OCI-LY3 (cell line): ENCODE data around the gene LAMB4.

Experiments
- H2AFZ ChIP-seq: fragments of 200-600, 300-600 bp; shearing (Covaris generic); 2 replicates; pipeline ENCODE4 v1.6.0; 2014; ENCODE audit warnings: antibody characterized with exemption, low read depth, low read length
- H3K27ac ChIP-seq: fragments of 200-600, 300-600 bp; sonication (generic); 2 replicates; pipeline ENCODE4 v1.5.1; 2014; ENCODE audit warnings: mild to moderate bottlenecking, low read length, moderate library complexity, mixed read lengths
- H3K27me3 ChIP-seq: fragments of 200-600, 300-600 bp; sonication (generic); 2 replicates; pipeline ENCODE4 v1.6.1; 2014; ENCODE audit warnings: low read depth, low read length, mixed read lengths
- H3K36me3 ChIP-seq: fragments of 200-600, 300-600 bp; sonication (generic); replicated peaks from 2 replicates; pipeline ENCODE3; 2014; ENCODE audit warnings: low read depth, low read length, mixed read lengths
- H3K4me1 ChIP-seq: fragments of 300-600, 200-600 bp; sonication (generic); 2 replicates; pipeline ENCODE4 v1.6.1; 2014; ENCODE audit warnings: low read length, mixed read lengths
- H3K4me2 ChIP-seq: fragments of 200-600, 300-600 bp; sonication (generic); 2 replicates; pipeline ENCODE4 v1.6.1; 2014; ENCODE audit warnings: low read length, mixed read lengths
- H3K4me3 ChIP-seq: fragments of 300-600, 200-600 bp; sonication (generic); 2 replicates; pipeline ENCODE4 v1.5.1; 2014; ENCODE audit warnings: antibody characterized with exemption, mild to moderate bottlenecking, low read length, moderate library complexity
- H3K79me2 ChIP-seq: fragments of 300-600, 200-600 bp; shearing (Covaris generic); 2 replicates; pipeline ENCODE4 v1.6.1; 2014; ENCODE audit warnings: mild to moderate bottlenecking, low read length, mixed read lengths
- H3K9ac ChIP-seq: fragments of 300-600, 200-600 bp; shearing (Covaris generic); 2 replicates; pipeline ENCODE4 v1.6.0; 2014; ENCODE audit warnings: mild to moderate bottlenecking, low read length, moderate library complexity
- H3K9me3 ChIP-seq: fragments of 200-600, 300-600 bp; shearing (Covaris generic); 2 replicates; pipeline ENCODE4 v1.6.1; 2014; ENCODE audit warnings: low read length, mixed read lengths; ENCODE audit not compliant: insufficient read depth
- H4K20me1 ChIP-seq: fragments of 200-600, 300-600 bp; sonication (generic); 2 replicates; pipeline ENCODE4 v1.6.1; 2016; ENCODE audit warnings: low read length, mixed read lengths; ENCODE audit not compliant: insufficient read depth
- CTCF ChIP-seq: fragments of 200-600, 300-600 bp; sonication (generic); IDR thresholded peaks from 2 replicates; pipeline ENCODE4 v1.5.1; 2014; ENCODE audit warnings: antibody characterized with exemption, low read length, low read depth
- EZH2phosphoT487 ChIP-seq: fragments of 200-600 bp; shearing (Covaris generic); IDR thresholded peaks from 2 replicates; pipeline ENCODE4 v1.6.1; 2018; ENCODE audit warnings: antibody characterized with exemption, mixed run types, low read depth

The LAMB4 gene

GRCh38 chr7:108071551-108071950 is 58.6 kb downstream of the LAMB4 start:
- no peak overlapping the region for H3K27ac ChIP-seq
- no peaks in the 10 kb centered on the region for H3K36me3 ChIP-seq
- H3K27me3 ChIP-seq, result no peaks in the 10 kb centered on the region
- H3K79me2 ChIP-seq, result no peaks in the 10 kb centered on the region
- no peak overlapping the region for H2AFZ ChIP-seq
- no peak overlapping the region for H3K4me3 ChIP-seq
- H3K4me1 ChIP-seq, result no peaks in the 10 kb centered on the region
- no peak overlapping the region for H3K4me2 ChIP-seq
- no peaks in the 10 kb centered on the region for H4K20me1 ChIP-seq
- TF ChIP-seq EZH2phosphoT487 (no peak), CTCF (no peak)
- H3K9me3 ChIP-seq, result no peaks in the 10 kb centered on the region
- H3K9ac ChIP-seq, result no peak overlapping the region

GRCh38 chr7:108069646-108070045 is 60.5 kb downstream of the LAMB4 start:
- H3K9ac ChIP-seq, result no peak overlapping the region
- no peak for TF ChIP-seq CTCF
- no peak for TF ChIP-seq EZH2phosphoT487

DNA sequence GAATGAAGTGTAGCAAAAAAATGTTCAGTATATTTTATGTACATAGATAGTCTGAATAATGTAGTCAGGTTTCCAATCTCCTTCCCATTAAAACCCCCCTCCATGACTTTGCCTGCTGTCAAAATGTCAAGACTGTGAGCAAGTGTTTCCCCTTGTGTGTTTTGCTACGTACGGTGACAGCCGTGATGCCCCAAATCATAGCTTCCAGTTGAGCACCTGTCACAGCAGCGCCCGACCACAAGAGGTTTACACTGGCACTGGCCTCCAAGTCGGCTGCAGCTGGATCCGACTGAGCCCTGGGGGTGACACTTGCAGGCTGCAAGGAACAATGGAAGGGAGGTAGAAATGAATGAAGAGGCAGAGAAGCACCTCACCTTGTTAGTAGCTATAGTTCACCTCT is 62.3 kb downstream of the LAMB4 start:
- Histone ChIP-seq H3K36me3 (no peaks in the 10 kb centered on the region), H2AFZ (no peak overlapping the region), H3K27me3 (no peaks in the 10 kb centered on the region), H3K9ac (no peak overlapping the region), H3K27ac (no peak overlapping the region), H3K4me2 (no peak overlapping the region), H3K4me3 (no peak overlapping the region), H3K9me3 (no peaks in the 10 kb centered on the region), H4K20me1 (no peaks in the 10 kb centered on the region), H3K4me1 (no peaks in the 10 kb centered on the region), H3K79me2 (no peaks in the 10 kb centered on the region)
- TF ChIP-seq EZH2phosphoT487, result no peak
- TF ChIP-seq CTCF, result no peak

More at GRCh38 chr7:108069646-108070045, 60.5 kb downstream of the LAMB4 start:
- no peak overlapping the region for H3K4me3 ChIP-seq
- no peak overlapping the region for H3K4me2 ChIP-seq
- H3K27ac ChIP-seq, result no peak overlapping the region
- no peaks in the 10 kb centered on the region for H3K27me3 ChIP-seq
- no peaks in the 10 kb centered on the region for H3K9me3 ChIP-seq
- H3K4me1 ChIP-seq, result no peaks in the 10 kb centered on the region
- H3K36me3 ChIP-seq, result no peaks in the 10 kb centered on the region
- H3K79me2 ChIP-seq, result no peaks in the 10 kb centered on the region
- H4K20me1 ChIP-seq, result no peaks in the 10 kb centered on the region
- no peak overlapping the region for H2AFZ ChIP-seq

GRCh38 chr7:108066486-108066885 is 63.7 kb downstream of the LAMB4 start:
- TF ChIP-seq CTCF (no peak), EZH2phosphoT487 (no peak)
- Histone ChIP-seq H3K4me3 (no peak overlapping the region), H3K9ac (no peak overlapping the region), H3K36me3 (no peaks in the 10 kb centered on the region), H3K9me3 (no peaks in the 10 kb centered on the region), H2AFZ (no peak overlapping the region), H3K4me1 (no peaks in the 10 kb centered on the region), H3K79me2 (no peaks in the 10 kb centered on the region), H4K20me1 (no peaks in the 10 kb centered on the region), H3K4me2 (no peak overlapping the region), H3K27me3 (no peaks in the 10 kb centered on the region), H3K27ac (no peak overlapping the region)
